ENCODE measurements around the gene NR4A3. TPM values are rescaled to one million over a fixed set of nuclear protein-coding genes. Genes with fewer than 3 reads are reported as not detected.

NR4A3 gene
- total and polyA plus RNA-seq, 5 experiments from 2014 or later = 0.22 to 1.7 (median 0.47) TPM; not detected in 1

DNA sequence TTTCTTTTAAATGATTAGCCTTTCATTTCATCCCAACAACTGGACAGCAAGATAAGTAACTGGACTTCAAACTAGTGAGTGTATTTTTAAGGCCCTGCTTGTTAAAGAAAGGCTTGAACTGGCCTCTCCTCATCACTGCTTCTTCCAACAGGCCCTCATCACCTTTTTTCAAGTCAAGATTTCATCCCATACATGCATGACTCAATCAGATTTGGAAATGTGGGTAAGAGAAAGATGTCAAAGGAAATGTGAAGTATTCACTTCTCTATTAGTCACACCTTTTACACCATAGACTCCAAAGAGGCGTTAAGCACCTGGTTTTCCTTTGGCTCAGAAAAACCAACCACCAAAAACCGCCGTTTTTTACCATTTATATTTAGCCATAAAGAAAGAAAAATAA, 4.9 kb downstream of the NR4A3 start:
- peaks cover 22 to 84% (median 66%) of the 10 kb centered on the region in 5 donors for H3K27me3 Mint-ChIP-seq
- peaks cover 28 to 59% (median 40%) of the 10 kb centered on the region in 4 donors for H3K4me1 Mint-ChIP-seq
- peaks cover 0 to 7% (median 4%) of the 10 kb centered on the region in 3 donors for H3K36me3 Mint-ChIP-seq
- peaks cover 0 to 2% (median 0%) of the 10 kb centered on the region in 9 donors for H3K9me3 Mint-ChIP-seq
- POLR2A ChIA-PET = interaction anchor here (0.6 kb wide), 1 partner anchor 17 kb away, joined by 3 read pairs; no protein-coding TSS in a partner anchor
- peak overlapping the region in 1 of 10 donors; percentile 23 for H3K27ac Mint-ChIP-seq
- DNase-seq (no peak), ATAC-seq (no peak)
- peak overlapping the region in 1 of 10 donors; percentile 98 for H3K4me3 Mint-ChIP-seq

DNA sequence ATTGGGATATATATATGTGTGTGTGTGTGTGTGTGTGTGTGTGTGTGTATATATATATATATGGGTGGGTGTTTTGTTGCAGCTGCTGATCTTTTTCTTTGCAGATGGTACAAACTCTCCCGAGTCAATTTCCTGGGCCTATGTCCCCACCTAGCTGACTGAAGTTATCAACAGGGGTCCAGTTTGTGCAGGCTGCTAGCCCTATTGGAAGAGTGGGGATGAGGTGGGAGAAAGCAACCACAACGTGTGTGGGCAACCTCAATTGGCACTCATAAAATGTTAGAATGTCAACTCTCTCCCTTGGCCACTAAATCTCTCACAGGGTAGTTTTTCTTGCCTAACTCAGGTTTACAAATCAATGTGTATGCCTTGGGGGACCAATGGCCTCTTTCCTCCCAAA, 5.6 kb downstream of the NR4A3 start:
- Mint-ChIP-seq H3K4me3 (no peak overlapping the region), H3K27me3 (peaks cover 22 to 80% (median 63%) of the 10 kb centered on the region in 5 donors), H3K4me1 (peaks cover 23 to 58% (median 35%) of the 10 kb centered on the region in 4 donors), H3K36me3 (peaks cover 0 to 7% (median 4%) of the 10 kb centered on the region in 3 donors), H3K9me3 (peaks cover 0 to 2% (median 0%) of the 10 kb centered on the region in 9 donors), H3K27ac (peak overlapping the region in 1 of 10 donors; percentile 21)
- ATAC-seq (no peak), DNase-seq (no peak)
- POLR2A ChIA-PET = no interaction called here

DNA sequence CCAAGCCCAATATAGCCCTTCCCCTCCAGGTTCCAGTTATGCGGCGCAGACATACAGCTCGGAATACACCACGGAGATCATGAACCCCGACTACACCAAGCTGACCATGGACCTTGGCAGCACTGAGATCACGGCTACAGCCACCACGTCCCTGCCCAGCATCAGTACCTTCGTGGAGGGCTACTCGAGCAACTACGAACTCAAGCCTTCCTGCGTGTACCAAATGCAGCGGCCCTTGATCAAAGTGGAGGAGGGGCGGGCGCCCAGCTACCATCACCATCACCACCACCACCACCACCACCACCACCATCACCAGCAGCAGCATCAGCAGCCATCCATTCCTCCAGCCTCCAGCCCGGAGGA, 6.3 kb downstream of the NR4A3 start:
- POLR2A ChIA-PET = no interaction called here
- Mint-ChIP-seq H3K27me3 (peaks cover 20 to 72% (median 55%) of the 10 kb centered on the region in 5 donors), H3K36me3 (peaks cover 0 to 4% (median 2%) of the 10 kb centered on the region in 3 donors), H3K4me1 (peaks cover 16 to 50% (median 28%) of the 10 kb centered on the region in 4 donors), H3K4me3 (peak overlapping the region in 2 of 10 donors; percentile 7 to 26), H3K27ac (peak overlapping the region in 2 of 10 donors; percentile 72 to 77), H3K9me3 (no peaks in the 10 kb centered on the region)
- no peak for DNase-seq
- no peak for ATAC-seq

DNA sequence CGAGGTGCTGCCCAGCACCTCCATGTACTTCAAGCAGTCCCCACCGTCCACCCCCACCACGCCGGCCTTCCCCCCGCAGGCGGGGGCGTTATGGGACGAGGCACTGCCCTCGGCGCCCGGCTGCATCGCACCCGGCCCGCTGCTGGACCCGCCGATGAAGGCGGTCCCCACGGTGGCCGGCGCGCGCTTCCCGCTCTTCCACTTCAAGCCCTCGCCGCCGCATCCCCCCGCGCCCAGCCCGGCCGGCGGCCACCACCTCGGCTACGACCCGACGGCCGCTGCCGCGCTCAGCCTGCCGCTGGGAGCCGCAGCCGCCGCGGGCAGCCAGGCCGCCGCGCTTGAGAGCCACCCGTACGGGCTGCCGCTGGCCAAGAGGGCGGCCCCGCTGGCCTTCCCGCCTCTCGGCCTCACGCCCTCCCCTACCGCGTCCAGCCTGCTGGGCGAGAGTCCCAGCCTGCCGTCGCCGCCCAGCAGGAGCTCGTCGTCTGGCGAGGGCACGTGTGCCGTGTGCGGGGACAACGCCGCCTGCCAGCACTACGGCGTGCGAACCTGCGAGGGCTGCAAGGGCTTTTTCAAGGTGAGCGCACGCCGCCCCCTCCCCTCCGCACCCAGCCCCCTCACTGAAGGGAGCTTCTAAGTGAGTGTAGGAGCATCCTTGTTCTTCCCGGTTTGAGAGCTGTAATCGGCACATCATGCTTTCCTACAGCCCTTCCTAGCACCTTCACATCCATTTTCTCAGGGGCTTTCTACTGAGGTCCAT, 6.9 kb downstream of the NR4A3 start:
- POLR2A ChIA-PET = no interaction called here
- Mint-ChIP-seq H3K4me3 (peak overlapping the region in 4 of 10 donors; percentile 12 to 47 (median 12)), H3K27ac (peak overlapping the region in 2 of 10 donors; percentile 37 to 72), H3K36me3 (peaks cover 0 to 4% (median 2%) of the 10 kb centered on the region in 3 donors), H3K9me3 (no peaks in the 10 kb centered on the region), H3K4me1 (peaks cover 15 to 44% (median 22%) of the 10 kb centered on the region in 4 donors), H3K27me3 (peaks cover 20 to 67% (median 53%) of the 10 kb centered on the region in 5 donors)
- no peak for DNase-seq
- no peak for ATAC-seq

DNA sequence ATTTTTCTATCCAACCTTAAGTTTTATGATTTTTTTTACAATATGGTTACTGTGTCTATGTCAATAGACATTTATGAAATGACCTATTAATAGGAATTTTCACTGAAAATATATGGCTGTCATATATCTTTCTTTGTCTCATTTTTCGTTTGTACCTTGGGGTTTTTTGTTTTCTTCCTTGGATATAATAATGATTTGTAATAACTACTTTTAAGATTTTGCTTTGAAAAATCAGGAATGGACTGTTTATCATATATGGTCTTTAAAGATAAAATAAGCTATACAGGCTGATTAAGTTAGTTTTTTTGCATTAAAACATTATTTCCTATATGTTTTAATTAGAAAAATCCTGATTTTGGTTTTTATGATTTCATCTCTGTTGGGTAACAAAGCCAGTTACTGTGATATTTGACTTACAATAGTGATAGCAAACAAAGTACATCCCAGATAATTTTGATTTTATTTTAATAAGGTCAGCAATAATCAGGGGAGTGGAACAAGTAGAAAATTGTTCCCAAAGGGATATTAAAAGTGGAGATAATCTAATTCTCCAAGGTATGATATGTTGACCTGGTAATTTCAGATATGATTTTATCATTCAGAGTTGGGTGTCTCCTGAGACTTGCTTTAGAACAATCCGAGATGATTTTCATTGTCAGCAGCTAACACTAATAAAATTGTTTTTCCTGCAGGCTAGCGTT, 10.3 kb downstream of the NR4A3 start:
- H3K36me3 Mint-ChIP-seq = peaks cover 0 to 4% (median 2%) of the 10 kb centered on the region in 3 donors
- H3K27me3 Mint-ChIP-seq = peaks cover 10 to 32% (median 24%) of the 10 kb centered on the region in 5 donors
- H3K4me3 Mint-ChIP-seq = no peak overlapping the region
- no peaks in the 10 kb centered on the region for H3K9me3 Mint-ChIP-seq
- peaks cover 0 to 12% (median 3%) of the 10 kb centered on the region in 4 donors for H3K4me1 Mint-ChIP-seq
- no peak overlapping the region for H3K27ac Mint-ChIP-seq
- DNase-seq (no peak), ATAC-seq (no peak)
- POLR2A ChIA-PET = no interaction called here

DNA sequence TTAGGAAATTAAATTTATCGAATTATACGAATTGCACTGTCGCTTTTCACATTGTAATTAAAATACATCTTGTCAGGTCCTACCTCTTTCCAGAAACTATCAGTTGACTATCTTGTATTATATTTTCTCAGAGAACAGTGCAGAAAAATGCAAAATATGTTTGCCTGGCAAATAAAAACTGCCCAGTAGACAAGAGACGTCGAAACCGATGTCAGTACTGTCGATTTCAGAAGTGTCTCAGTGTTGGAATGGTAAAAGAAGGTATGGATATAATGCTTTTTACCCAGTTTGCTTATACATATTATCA, 10.8 kb downstream of the NR4A3 start:
- ATAC-seq (no peak), DNase-seq (no peak)
- POLR2A ChIA-PET = no interaction called here
- Mint-ChIP-seq H3K4me3 (no peak overlapping the region), H3K9me3 (no peaks in the 10 kb centered on the region), H3K27me3 (peaks cover 10 to 27% (median 19%) of the 10 kb centered on the region in 5 donors), H3K36me3 (peaks cover 0 to 4% (median 2%) of the 10 kb centered on the region in 3 donors), H3K4me1 (peaks cover 0 to 11% (median 3%) of the 10 kb centered on the region in 4 donors), H3K27ac (no peak overlapping the region)

DNA sequence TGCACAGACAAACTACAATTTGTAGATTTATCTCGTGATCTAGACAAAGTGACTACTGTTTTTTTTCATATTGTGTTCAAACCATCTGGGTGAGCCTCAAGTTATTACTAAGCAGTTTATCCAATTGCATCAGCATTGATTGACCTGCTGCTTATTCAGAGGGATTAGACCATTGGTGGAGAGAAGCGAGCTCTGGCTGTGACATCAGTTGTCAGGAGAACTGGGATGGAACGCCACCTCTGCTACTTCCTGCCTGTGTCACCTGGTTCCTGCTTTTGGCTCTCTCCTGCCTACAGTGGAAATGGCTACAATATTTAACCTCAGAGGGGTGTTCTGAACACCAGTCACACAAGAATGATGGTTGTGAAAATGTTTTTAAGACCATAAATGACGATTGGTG, 12.1 kb downstream of the NR4A3 start:
- ATAC-seq = no peak

DNA sequence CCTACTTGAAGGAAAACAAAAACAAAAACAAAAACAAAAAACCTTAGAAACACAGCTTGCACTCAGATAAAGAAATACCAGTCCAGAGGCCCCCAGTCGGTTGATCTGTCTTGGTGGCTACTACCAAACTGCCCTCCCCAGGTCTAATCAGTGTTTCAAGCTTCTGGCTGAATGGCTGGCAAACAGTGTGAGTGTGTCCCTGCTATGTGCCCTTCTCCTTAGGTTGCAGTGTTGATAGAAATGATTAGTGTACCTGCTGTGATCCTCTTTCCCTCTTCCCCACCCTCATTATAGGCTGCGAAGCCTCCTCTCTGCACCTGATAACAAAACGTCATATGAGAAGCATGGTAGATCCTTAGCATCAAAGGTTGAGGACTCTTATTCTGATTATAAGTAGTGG, 12.8 kb downstream of the NR4A3 start:
- POLR2A ChIA-PET = no interaction called here
- Mint-ChIP-seq H3K27me3 (peaks cover 0 to 11% (median 5%) of the 10 kb centered on the region in 5 donors), H3K27ac (no peak overlapping the region), H3K9me3 (no peaks in the 10 kb centered on the region), H3K4me3 (no peak overlapping the region), H3K36me3 (no peaks in the 10 kb centered on the region), H3K4me1 (peaks cover 0 to 2% (median 0%) of the 10 kb centered on the region in 4 donors)
- ATAC-seq (no peak), DNase-seq (no peak)

More for the DNA sequence above, 12.1 kb downstream of the NR4A3 start:
- Mint-ChIP-seq H3K4me3 (no peak overlapping the region), H3K4me1 (peaks cover 0 to 5% (median under 1%) of the 10 kb centered on the region in 4 donors), H3K9me3 (no peaks in the 10 kb centered on the region), H3K27ac (no peak overlapping the region), H3K27me3 (peaks cover 5 to 18% (median 12%) of the 10 kb centered on the region in 5 donors), H3K36me3 (peaks cover 0 to 4% (median 2%) of the 10 kb centered on the region in 3 donors)
- DNase-seq = no peak
- POLR2A ChIA-PET = no interaction called here

DNA sequence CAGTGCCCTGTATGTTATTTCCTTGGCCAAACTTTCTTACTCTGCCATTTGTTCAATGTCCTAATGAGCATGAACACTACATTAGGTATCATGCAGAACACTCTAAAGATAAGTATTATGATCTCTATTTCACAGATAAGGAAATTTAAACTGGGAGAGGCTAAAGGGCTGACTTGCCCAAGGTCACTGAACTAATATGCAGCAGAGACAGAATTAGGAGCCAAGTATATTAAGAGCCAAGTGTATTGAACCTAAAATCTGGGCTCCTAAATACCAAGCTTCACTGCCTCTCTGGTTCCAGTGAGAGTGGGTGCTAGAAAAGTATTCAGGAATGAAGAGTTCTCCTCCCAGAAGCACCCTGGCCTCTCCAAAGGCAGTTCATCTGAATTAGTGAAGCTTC, 13.5 kb downstream of the NR4A3 start:
- H3K27ac Mint-ChIP-seq = no peak overlapping the region
- no peak overlapping the region for H3K4me3 Mint-ChIP-seq
- ATAC-seq = no peak
- peaks cover 0 to 2% (median 0%) of the 10 kb centered on the region in 4 donors for H3K4me1 Mint-ChIP-seq
- H3K9me3 Mint-ChIP-seq = no peaks in the 10 kb centered on the region
- no peak for DNase-seq
- H3K36me3 Mint-ChIP-seq = no peaks in the 10 kb centered on the region
- POLR2A ChIA-PET = no interaction called here
- H3K27me3 Mint-ChIP-seq = peaks cover 0 to 4% (median under 1%) of the 10 kb centered on the region in 5 donors

DNA sequence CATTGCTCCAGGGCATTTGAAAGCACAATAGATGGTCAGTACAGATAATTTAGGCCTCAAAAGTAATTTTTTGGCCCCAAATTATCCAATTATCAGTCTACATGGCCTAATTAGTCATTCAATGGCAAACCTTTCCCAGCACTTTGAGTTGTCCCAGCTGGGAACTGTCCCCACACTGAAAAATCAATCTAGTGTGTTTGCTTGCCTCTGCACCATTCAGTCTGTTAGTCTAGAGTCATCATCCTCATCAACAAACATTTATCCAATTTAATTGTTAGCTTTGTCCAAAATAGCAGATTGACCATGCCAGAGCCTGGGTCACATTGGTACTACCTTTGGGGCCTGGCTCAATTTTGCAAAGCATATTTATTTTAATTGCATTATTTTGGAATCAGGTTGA, 13.9 kb downstream of the NR4A3 start:
- H3K36me3 Mint-ChIP-seq = no peaks in the 10 kb centered on the region
- peaks cover 0 to 2% (median 0%) of the 10 kb centered on the region in 4 donors for H3K4me1 Mint-ChIP-seq
- H3K27ac Mint-ChIP-seq = no peak overlapping the region
- no peaks in the 10 kb centered on the region for H3K9me3 Mint-ChIP-seq
- H3K27me3 Mint-ChIP-seq = peaks cover 0 to 1% (median 0%) of the 10 kb centered on the region in 5 donors
- POLR2A ChIA-PET = no interaction called here
- DNase-seq (no peak), ATAC-seq (no peak)
- H3K4me3 Mint-ChIP-seq = no peak overlapping the region

DNA sequence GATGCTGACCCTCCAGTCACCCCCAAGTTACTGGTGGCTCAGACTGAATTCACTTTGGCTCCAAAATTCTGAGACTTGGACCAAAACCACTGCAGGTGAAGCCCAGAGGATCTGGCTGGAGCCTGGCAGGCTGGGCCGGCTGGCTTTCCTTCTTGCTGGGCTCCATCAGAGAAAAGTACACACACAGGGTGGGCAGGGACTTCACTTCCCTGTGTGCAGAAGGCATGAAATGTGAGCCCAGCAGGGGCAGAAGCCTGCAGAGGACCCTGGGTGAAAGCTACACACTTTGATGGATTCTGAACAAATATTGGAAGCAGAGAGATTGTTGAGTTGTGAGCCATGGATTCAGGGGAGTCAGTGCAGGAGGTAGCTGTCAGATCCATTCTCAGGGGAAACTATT, 18.4 kb downstream of the NR4A3 start:
- POLR2A ChIA-PET = no interaction called here
- Mint-ChIP-seq H3K36me3 (no peaks in the 10 kb centered on the region), H3K4me1 (no peaks in the 10 kb centered on the region), H3K27me3 (peaks cover 0 to 1% (median 0%) of the 10 kb centered on the region in 5 donors), H3K4me3 (no peak overlapping the region), H3K27ac (no peak overlapping the region), H3K9me3 (no peaks in the 10 kb centered on the region)
- ATAC-seq = no peak
- no peak for DNase-seq

DNA sequence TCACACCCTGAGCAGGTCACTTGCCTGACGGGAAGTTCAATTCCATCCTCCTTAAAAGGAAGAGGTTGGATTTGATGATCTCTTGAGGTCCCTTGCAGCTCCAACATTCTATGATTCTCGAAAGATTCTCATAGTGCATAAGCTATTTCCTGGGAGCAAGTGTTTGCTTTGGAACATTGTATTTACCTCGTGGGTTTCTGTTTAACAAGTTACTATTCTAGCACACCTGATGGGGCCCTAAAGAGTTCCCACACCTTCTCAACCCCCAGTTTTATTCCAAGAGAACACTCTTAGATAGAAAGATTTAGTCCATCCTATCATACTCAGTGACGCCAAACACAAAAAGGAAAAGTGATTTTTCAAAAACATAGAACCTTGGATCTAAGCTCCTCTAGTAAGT, 23.4 kb downstream of the NR4A3 start:
- no peaks in the 10 kb centered on the region for H3K27me3 Mint-ChIP-seq
- H3K4me3 Mint-ChIP-seq = no peak overlapping the region
- ATAC-seq (no peak), DNase-seq (no peak)
- POLR2A ChIA-PET = no interaction called here
- no peaks in the 10 kb centered on the region for H3K9me3 Mint-ChIP-seq
- no peaks in the 10 kb centered on the region for H3K36me3 Mint-ChIP-seq
- H3K27ac Mint-ChIP-seq = no peak overlapping the region
- peaks cover 5 to 6% (median 5%) of the 10 kb centered on the region in 4 donors for H3K4me1 Mint-ChIP-seq

DNA sequence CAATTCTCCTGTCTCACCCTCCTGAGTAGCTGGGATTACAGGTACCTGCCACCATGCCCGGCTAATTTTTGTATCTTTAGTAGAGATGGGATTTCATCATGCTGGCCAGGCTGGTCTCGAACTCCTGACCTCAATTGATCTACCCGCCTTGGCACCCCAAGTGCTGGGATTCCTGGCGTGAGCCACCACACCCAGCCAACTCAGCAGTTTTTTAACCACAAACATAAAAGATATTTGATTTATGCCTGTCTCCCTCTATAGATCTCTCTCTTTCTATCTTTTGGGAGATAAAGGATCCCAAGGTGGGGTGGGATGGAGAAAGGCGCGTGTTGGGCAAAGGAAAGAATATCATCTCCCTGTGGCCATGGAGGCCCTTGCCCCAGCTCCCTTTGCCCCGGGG, 26.8 kb downstream of the NR4A3 start:
- no peaks in the 10 kb centered on the region for H3K9me3 Mint-ChIP-seq
- no peak for DNase-seq
- POLR2A ChIA-PET = no interaction called here
- no peaks in the 10 kb centered on the region for H3K27me3 Mint-ChIP-seq
- H3K36me3 Mint-ChIP-seq = no peaks in the 10 kb centered on the region
- no peak for ATAC-seq
- no peak overlapping the region for H3K27ac Mint-ChIP-seq
- no peak overlapping the region for H3K4me3 Mint-ChIP-seq
- H3K4me1 Mint-ChIP-seq = peaks cover 18 to 33% (median 29%) of the 10 kb centered on the region in 4 donors

All from naive thymus-derived CD8-positive, alpha-beta T cell (primary cell).